ENCODE data around the gene SORL1.
"Not testable (repeated sequence)": the region's sequence is repeated elsewhere in the genome, so short reads cannot be mapped to it uniquely, and the experiment has no call there.

The SORL1 gene

GRCh38 chr11:121636081-121636799, 184.1 kb downstream of the SORL1 start:
- no peak for DNase-seq

GRCh38 chr11:121636800-121637176, 184.7 kb downstream of the SORL1 start:
- no peak for DNase-seq

GRCh38 chr11:121637587-121637986, 185.5 kb downstream of the SORL1 start:
- DNase-seq: not testable (repeated sequence)

- no peak for DNase-seq
These were observed 191.5 kb downstream of the SORL1 start for GRCh38 chr11:121643479-121644186.

GRCh38 chr11:121644187-121644512, 192.0 kb downstream of the SORL1 start:
- no peak for DNase-seq

- DNase-seq: no peak
These were observed 192.9 kb downstream of the SORL1 start for GRCh38 chr11:121645001-121645400.

- DNase-seq: no peak
These were observed 193.5 kb downstream of the SORL1 start for GRCh38 chr11:121645596-121645995.

- no peak for DNase-seq
These were observed 196.2 kb downstream of the SORL1 start for GRCh38 chr11:121648306-121648705.

GRCh38 chr11:121649798-121650197, 197.7 kb downstream of the SORL1 start:
- DNase-seq: no peak

GRCh38 chr11:121650351-121651256, 198.5 kb downstream of the SORL1 start:
- no peak for DNase-seq

GRCh38 chr11:121651257-121651605, 199.1 kb downstream of the SORL1 start:
- DNase-seq: no peak

- no peak for DNase-seq
These were observed 200.9 kb downstream of the SORL1 start for GRCh38 chr11:121652971-121653370.

- DNase-seq: no peak
These were observed 202.2 kb downstream of the SORL1 start for GRCh38 chr11:121654259-121654842.

- DNase-seq: no peak
These were observed 202.9 kb downstream of the SORL1 start for GRCh38 chr11:121654843-121655536.

GRCh38 chr11:121655537-121656327, 203.6 kb downstream of the SORL1 start:
- peak; percentile 82 for DNase-seq

- no peak for DNase-seq
These were observed 204.4 kb downstream of the SORL1 start for GRCh38 chr11:121656328-121657090.

- no peak for DNase-seq
These were observed 205.0 kb downstream of the SORL1 start for GRCh38 chr11:121657146-121657545.

GRCh38 chr11:121659811-121660210, 207.7 kb downstream of the SORL1 start:
- no peak for DNase-seq

- no peak for DNase-seq
These were observed 209.9 kb downstream of the SORL1 start for GRCh38 chr11:121661880-121662486.

GRCh38 chr11:121664144-121664543, 212.0 kb downstream of the SORL1 start:
- no peak for DNase-seq

Measured in activated CD4-positive, CD25-positive, alpha-beta regulatory T cell treated with anti-CD3 and anti-CD28 coated beads, Interleukin-2, amount 50 U/mL, for 72 hours (primary cell).